ENCODE results near the gene IMPA2.

DNA sequence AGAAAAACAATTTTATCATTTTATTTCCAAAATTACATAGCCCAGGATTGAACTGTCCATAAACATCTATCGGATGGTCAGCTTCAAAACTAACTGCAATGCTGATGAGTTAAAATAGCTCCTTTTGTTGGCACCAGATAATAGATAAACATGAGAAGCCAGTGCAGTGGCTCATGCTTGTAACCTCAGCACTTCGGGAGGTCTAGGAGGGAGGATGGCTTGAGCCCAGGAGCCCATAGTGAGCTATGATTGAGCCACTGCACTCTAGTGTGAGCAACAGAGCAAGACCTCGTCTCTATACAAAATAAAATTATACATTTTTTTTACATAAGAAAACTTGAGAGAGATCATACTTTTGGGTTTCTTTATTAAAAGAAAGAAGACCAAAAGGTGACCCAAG is 34.6 kb upstream of the IMPA2 start:
- no peak for TF ChIP-seq POLR2AphosphoS5 (IDR thresholded peaks at IDR 0.05)
- TF ChIP-seq, protein P1, sequence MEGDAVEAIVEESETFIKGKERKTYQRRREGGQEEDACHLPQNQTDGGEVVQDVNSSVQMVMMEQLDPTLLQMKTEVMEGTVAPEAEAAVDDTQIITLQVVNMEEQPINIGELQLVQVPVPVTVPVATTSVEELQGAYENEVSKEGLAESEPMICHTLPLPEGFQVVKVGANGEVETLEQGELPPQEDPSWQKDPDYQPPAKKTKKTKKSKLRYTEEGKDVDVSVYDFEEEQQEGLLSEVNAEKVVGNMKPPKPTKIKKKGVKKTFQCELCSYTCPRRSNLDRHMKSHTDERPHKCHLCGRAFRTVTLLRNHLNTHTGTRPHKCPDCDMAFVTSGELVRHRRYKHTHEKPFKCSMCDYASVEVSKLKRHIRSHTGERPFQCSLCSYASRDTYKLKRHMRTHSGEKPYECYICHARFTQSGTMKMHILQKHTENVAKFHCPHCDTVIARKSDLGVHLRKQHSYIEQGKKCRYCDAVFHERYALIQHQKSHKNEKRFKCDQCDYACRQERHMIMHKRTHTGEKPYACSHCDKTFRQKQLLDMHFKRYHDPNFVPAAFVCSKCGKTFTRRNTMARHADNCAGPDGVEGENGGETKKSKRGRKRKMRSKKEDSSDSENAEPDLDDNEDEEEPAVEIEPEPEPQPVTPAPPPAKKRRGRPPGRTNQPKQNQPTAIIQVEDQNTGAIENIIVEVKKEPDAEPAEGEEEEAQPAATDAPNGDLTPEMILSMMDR (IDR thresholded peaks at IDR 0.05): no peak
